Endothelial cell of umbilical vein (primary cell): ENCODE measurements around the gene CHMP1A. TPM values are rescaled to one million over a fixed set of nuclear protein-coding genes. Genes with fewer than 3 reads are reported as not detected.
"Not testable (repeated sequence)": the region's sequence is repeated elsewhere in the genome, so short reads cannot be mapped to it uniquely, and the experiment has no call there.

Experiments
- BruUV-seq: library from RNA; stranded (reverse); fragments of 400-500 nt; replicated peaks from 2 replicates; lab custom pipeline; 2021; lab: Mats Ljungman, UMichigan
- CTCF ChIA-PET: fragments of 300-600, 350-600 bp; sonication (Branson Sonifier 250); formaldehyde crosslinking; loops from one replicate; lab custom pipeline; 2021; ENCODE audit warnings: antibody characterized with exemption, inconsistent platforms; lab: Charles Lee
- POLR2A ChIA-PET: fragments of 300-600, 350-600 bp; sonication (Branson Sonifier 250); formaldehyde crosslinking; loops from one replicate; lab custom pipeline; 2021; ENCODE audit warnings: antibody characterized with exemption, inconsistent platforms; lab: Charles Lee
- DNase-seq: peaks from one replicate; pipeline ENCODE4 v3.0.0-alpha.2; 2011; ENCODE audit warnings: low read depth, low spot score
- FAIRE-seq: peaks from 2 replicates; lab custom pipeline; 2011; peaks lifted over from hg19 to GRCh38; lab: Jason Lieb, UNC
- H2AFZ ChIP-seq: 2 replicates; pipeline ENCODE4 v1.6.0; 2012; ENCODE audit warnings: low read depth, low read length, control low read depth, inconsistent platforms
- H3K27ac ChIP-seq: 2 replicates; pipeline ENCODE4 v1.5.1; 2011; ENCODE audit warnings: low read depth, mild to moderate bottlenecking, control low read depth, low read length, moderate library complexity; ENCODE audit not compliant: insufficient read depth
- H3K27me3 ChIP-seq, 2 experiments: 2 replicates each; pipeline versions ENCODE4 v1.6.0 to v1.6.1; 2011; ENCODE audit warnings: low read length in 2 of 2, mixed read lengths in 1 of 2; ENCODE audit not compliant: control insufficient read depth in 2 of 2, insufficient read depth in 2 of 2
- H3K36me3 ChIP-seq, 2 experiments: 2 replicates in 1 of 2; 3 replicates in 1 of 2; pipeline ENCODE4 v1.5.1; 2011; ENCODE audit warnings: low read length in 2 of 2, mild to moderate bottlenecking in 1 of 2, moderate library complexity in 1 of 2; ENCODE audit not compliant: control insufficient read depth in 2 of 2, insufficient read depth in 2 of 2; ENCODE audit errors: extremely low read depth in 1 of 2
- H3K4me1 ChIP-seq: 3 replicates; pipeline ENCODE4 v1.5.1; 2011; ENCODE audit warnings: mild to moderate bottlenecking, low read length; ENCODE audit not compliant: control insufficient read depth, insufficient read depth; ENCODE audit errors: extremely low read depth
- H3K4me2 ChIP-seq: 2 replicates; pipeline ENCODE4 v1.6.1; 2011; ENCODE audit warnings: low read length, control low read depth, mixed read lengths; ENCODE audit not compliant: insufficient read depth
- H3K4me3 ChIP-seq, 3 experiments: fragments of 200-600 bp in 1 of 3; sonication (generic), shearing (Covaris generic) in 1 of 3; replicated peaks in 1 of 3; 2 replicates each; pipeline ENCODE4 v1.5.1; 2011 to 2016; ENCODE audit warnings: control low read depth in 3 of 3, low read length in 3 of 3, mild to moderate bottlenecking in 2 of 3, inconsistent platforms in 1 of 3, low read depth in 1 of 3, moderate library complexity in 1 of 3; ENCODE audit not compliant: insufficient read depth in 1 of 3
- H3K79me2 ChIP-seq: 2 replicates; pipeline ENCODE4 v1.6.0; 2012; ENCODE audit warnings: low read length, inconsistent platforms; ENCODE audit not compliant: control insufficient read depth, insufficient read depth
- H3K9ac ChIP-seq: replicated peaks from 2 replicates; pipeline ENCODE3; 2011; ENCODE audit warnings: low read length, control low read depth; ENCODE audit not compliant: insufficient read depth; ENCODE audit errors: extremely low read depth
- H3K9me1 ChIP-seq: replicated peaks from 3 replicates; pipeline ENCODE4 v1.6.0; 2011; ENCODE audit warnings: mild to moderate bottlenecking, low read length; ENCODE audit not compliant: control insufficient read depth, insufficient read depth; ENCODE audit errors: extremely low read depth
- H3K9me3 ChIP-seq: replicated peaks from 2 replicates; pipeline ENCODE4 v1.5.1; 2012; ENCODE audit warnings: low read length, inconsistent platforms; ENCODE audit not compliant: control insufficient read depth, insufficient read depth
- H4K20me1 ChIP-seq: replicated peaks from 2 replicates; pipeline ENCODE3; 2011; ENCODE audit warnings: mild to moderate bottlenecking, low read length; ENCODE audit not compliant: control insufficient read depth, insufficient read depth; ENCODE audit errors: extremely low read depth
- EZH2 ChIP-seq: IDR thresholded peaks from 2 replicates; pipeline ENCODE4 v1.6.1; 2012; ENCODE audit warnings: borderline replicate concordance, low read depth, mild to moderate bottlenecking, moderate library complexity, low read length, inconsistent platforms; ENCODE audit not compliant: severe bottlenecking
- FOS ChIP-seq: IDR thresholded peaks from 2 replicates; pipeline ENCODE4 v1.6.1; 2011; ENCODE audit warnings: mild to moderate bottlenecking, low read length, moderate library complexity, borderline replicate concordance; ENCODE audit not compliant: insufficient read depth
- POLR2A ChIP-seq: IDR thresholded peaks from 2 replicates; pipeline ENCODE4 v1.6.1; 2012; ENCODE audit warnings: low read depth, mild to moderate bottlenecking, control low read depth, low read length
- POLR2AphosphoS5 ChIP-seq: IDR thresholded peaks from 2 replicates; pipeline ENCODE4 v1.6.1; 2012; ENCODE audit warnings: low read depth, mild to moderate bottlenecking, control low read depth, low read length, moderate library complexity; ENCODE audit not compliant: insufficient read depth
- dilution Hi-C: fragments of 300-500 bp; cut with MboI; formaldehyde crosslinking; loops from one replicate; pipeline ENCODE4 v1.15.0; 2019; ENCODE audit warnings: low sequenced_read_pairs; ENCODE audit not compliant: extremely low pct_ligation_motif_present
- intact Hi-C: fragments of 100-400 bp; cut with micrococcal nuclease; formaldehyde crosslinking; loops from one replicate; pipeline ENCODE4 v1.10.0; 2022
- polyA plus RNA-seq, 4 experiments: library from polyadenylated mRNA; depleted of rRNA in 3 of 4; stranded (reverse) in 3 of 4; unstranded in 1 of 4; fragments of >200 nt; gene quantifications; 2 replicates each; pipeline versions ENCODE4 v1.2.1 to v1.2.3, GENCODE V29; 2011 to 2012; ENCODE audit warnings: missing spikeins in 1 of 4
- total RNA-seq: library from RNA; stranded (reverse); gene quantifications from 2 replicates; pipeline ENCODE4 v1.2.3, GENCODE V29; 2021

CHMP1A gene
- total and polyA plus RNA-seq, 2 donors (not counting 3 experiments of a cell fraction or from before 2014, with no cell fraction given), result 83.9 to 101 TPM

- peaks cover 9% of the 10 kb centered on the region for H3K4me1 ChIP-seq
- peaks cover 0 to 34% of the 10 kb centered on the region in 2 experiments for H3K36me3 ChIP-seq
- no peak overlapping the region for H2AFZ ChIP-seq
- DNase-seq (no peak), FAIRE-seq (no peak)
- H3K27ac ChIP-seq, result no peak overlapping the region
- H3K27me3 ChIP-seq, result no peaks in the 10 kb centered on the region
- H3K4me2 ChIP-seq, result no peak overlapping the region
- no peaks in the 10 kb centered on the region for H4K20me1 ChIP-seq
- intact Hi-C loops (no loop called here), dilution Hi-C loops (no loop called here)
- BruUV-seq, result TSS peak; percentile 19
- H3K4me3 ChIP-seq, result no peak overlapping the region
- H3K9me1 ChIP-seq, result no peaks in the 10 kb centered on the region
- ChIA-PET POLR2A (interaction anchor here (0.6 kb wide), 1 partner anchor 83 kb away, joined by 3 read pairs; no protein-coding TSS in a partner anchor), CTCF (interaction anchor here (2.0 kb wide), 1 partner anchor 10 kb away, joined by 5 read pairs; no protein-coding TSS in a partner anchor)
- TF ChIP-seq EZH2, result no peak
- TF ChIP-seq POLR2A, result peak; percentile 11
- TF ChIP-seq FOS, result no peak
- no peaks in the 10 kb centered on the region for H3K79me2 ChIP-seq
- H3K9ac ChIP-seq, result no peak overlapping the region
- H3K9me3 ChIP-seq, result no peaks in the 10 kb centered on the region
Measured at GRCh38 chr16:89695875-89696669, 38.6 kb upstream of the CHMP1A start.

GRCh38 chr16:89695086-89695874 is 37.8 kb upstream of the CHMP1A start:
- POLR2A ChIA-PET, result interaction anchor here (0.6 kb wide), 1 partner anchor 84 kb away, joined by 3 read pairs; no protein-coding TSS in a partner anchor
- no peaks in the 10 kb centered on the region for H3K27me3 ChIP-seq
- DNase-seq (no peak), FAIRE-seq (no peak)
- dilution Hi-C loops (no loop called here), intact Hi-C loops (no loop called here)
- peaks cover under 1% of the 10 kb centered on the region for H3K4me1 ChIP-seq
- H3K79me2 ChIP-seq, result no peaks in the 10 kb centered on the region
- TF ChIP-seq FOS (no peak), POLR2AphosphoS5 (no peak)
- no peak overlapping the region for H3K27ac ChIP-seq
- H2AFZ ChIP-seq, result no peak overlapping the region
- no peak overlapping the region for H3K9ac ChIP-seq
- no peaks in the 10 kb centered on the region for H4K20me1 ChIP-seq
- CTCF ChIA-PET, result no interaction called here
- H3K9me3 ChIP-seq, result no peaks in the 10 kb centered on the region
- BruUV-seq, result no TSS peak
- no peak overlapping the region for H3K4me2 ChIP-seq
- H3K36me3 ChIP-seq, result peaks cover 0 to 38% of the 10 kb centered on the region in 2 experiments
- no peak overlapping the region for H3K4me3 ChIP-seq
- H3K9me1 ChIP-seq, result no peaks in the 10 kb centered on the region

- H3K9ac ChIP-seq, H4K20me1 ChIP-seq, H3K4me1 ChIP-seq, intact Hi-C loops, H3K4me2 ChIP-seq, H2AFZ ChIP-seq, BruUV-seq, dilution Hi-C loops, CTCF ChIA-PET, H3K79me2 ChIP-seq, H3K9me3 ChIP-seq, H3K27me3 ChIP-seq, H3K4me3 ChIP-seq, FAIRE-seq, POLR2A ChIA-PET, H3K27ac ChIP-seq, DNase-seq, H3K9me1 ChIP-seq: not testable (repeated sequence)
- H3K36me3 ChIP-seq, result peaks cover 0 to 38% of the 10 kb centered on the region in 2 experiments
Measured at GRCh38 chr16:89694784-89695085, 37.2 kb upstream of the CHMP1A start.
